Muscle layer of duodenum (tissue), 2 donors: ENCODE measurements around the gene STMP1.
"Not testable (repeated sequence)": the region's sequence is repeated elsewhere in the genome, so short reads cannot be mapped to it uniquely, and the experiment has no call there.

Experiments used
- H3K27ac ChIP-seq: one replicate; pipeline ENCODE4 v1.7.0; 2013; ENCODE audit warnings: mild to moderate bottlenecking, low read length
- H3K27me3 ChIP-seq: one replicate; pipeline ENCODE4 v1.7.0; 2013; ENCODE audit warnings: low read depth, mild to moderate bottlenecking, control low read depth, low read length
- H3K36me3 ChIP-seq, 2 donors: one replicate each; pipeline ENCODE4 v1.7.0; 2013; ENCODE audit warnings: low read length in 2 of 2, control low read depth in 1 of 2, mild to moderate bottlenecking in 1 of 2; ENCODE audit not compliant: insufficient read depth in 2 of 2, control insufficient read depth in 1 of 2
- H3K4me1 ChIP-seq, 2 donors: one replicate each; pipeline ENCODE4 v1.7.0; 2013; ENCODE audit warnings: low read length in 2 of 2, mild to moderate bottlenecking in 2 of 2, control low read depth in 1 of 2, moderate library complexity in 1 of 2; ENCODE audit not compliant: insufficient read depth in 2 of 2, control insufficient read depth in 1 of 2
- H3K4me3 ChIP-seq, 2 donors: one replicate each; pipeline ENCODE4 v1.7.0; 2013; ENCODE audit warnings: low read length in 2 of 2, low read depth in 1 of 2, mild to moderate bottlenecking in 1 of 2
- H3K9me3 ChIP-seq, 2 donors: one replicate each; pipeline ENCODE4 v1.7.0; 2013; ENCODE audit warnings: low read length in 2 of 2, control low read depth in 1 of 2, mild to moderate bottlenecking in 1 of 2; ENCODE audit not compliant: control insufficient read depth in 1 of 2
- donor health status: healthy.

The STMP1 gene

DNA sequence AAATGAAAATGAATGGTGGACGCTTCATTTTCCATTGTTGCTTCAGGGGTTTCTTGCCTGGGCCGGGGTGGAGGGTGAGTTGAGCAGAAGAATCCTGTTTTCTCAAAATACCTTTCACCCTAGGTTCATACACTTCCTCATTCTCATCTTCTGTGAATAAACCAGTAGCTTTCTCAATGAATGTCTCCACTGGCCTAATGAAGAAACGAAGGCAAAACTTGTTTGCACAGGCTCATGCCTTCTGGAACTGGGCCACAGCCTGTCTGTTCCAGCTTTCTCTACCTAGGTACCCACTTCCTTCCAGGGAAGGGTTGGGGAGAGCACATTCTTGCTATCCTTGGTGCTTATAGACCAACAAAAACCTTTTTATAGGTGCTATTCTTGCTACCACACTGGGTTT lies 21.3 kb downstream of the STMP1 start:
- H3K36me3 ChIP-seq, result peaks cover 3 to 10% of the 10 kb centered on the region in 2 donors
- H3K27me3 ChIP-seq, result no peaks in the 10 kb centered on the region
- H3K4me1 ChIP-seq, result no peaks in the 10 kb centered on the region
- H3K4me3 ChIP-seq, result no peak overlapping the region
- no peaks in the 10 kb centered on the region for H3K9me3 ChIP-seq
- H3K27ac ChIP-seq, result no peak overlapping the region

- Histone ChIP-seq H3K4me3 (no peak overlapping the region), H3K27ac (no peak overlapping the region), H3K9me3 (no peaks in the 10 kb centered on the region), H3K27me3 (no peaks in the 10 kb centered on the region), H3K36me3 (peaks cover 3 to 10% of the 10 kb centered on the region in 2 donors), H3K4me1 (no peaks in the 10 kb centered on the region)
Measured at GRCh38 chr7:135684136-135684535, 21.8 kb downstream of the STMP1 start.

DNA sequence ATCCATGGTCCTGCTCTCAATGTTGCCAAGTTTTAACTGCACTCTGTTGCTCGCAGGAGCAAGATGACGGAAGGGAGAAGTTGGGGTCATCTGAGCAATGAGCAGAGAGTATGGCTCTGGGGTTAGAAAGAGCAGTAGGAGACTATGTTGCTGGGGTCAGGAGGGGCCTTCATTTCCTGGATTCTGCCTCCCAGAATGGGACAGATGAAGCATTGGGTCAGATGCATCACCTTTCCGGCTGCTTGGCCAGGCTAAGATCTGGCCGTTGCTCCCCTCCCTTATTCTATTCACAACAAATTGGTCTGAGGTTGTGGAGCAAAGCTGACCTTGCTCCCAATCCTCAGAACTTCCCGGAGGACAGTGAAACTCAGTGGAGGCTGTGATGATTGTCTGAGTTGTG lies 22.4 kb downstream of the STMP1 start:
- Histone ChIP-seq H3K36me3 (peaks cover 3 to 13% of the 10 kb centered on the region in 2 donors), H3K27ac (no peak overlapping the region), H3K4me1 (no peaks in the 10 kb centered on the region), H3K9me3 (no peaks in the 10 kb centered on the region), H3K4me3 (no peak overlapping the region), H3K27me3 (no peaks in the 10 kb centered on the region)

GRCh38 chr7:135685306-135686084 lies 23.2 kb downstream of the STMP1 start:
- Histone ChIP-seq H3K27me3 (no peaks in the 10 kb centered on the region), H3K4me3 (no peak overlapping the region), H3K27ac (no peak overlapping the region), H3K36me3 (peaks cover 3 to 13% of the 10 kb centered on the region in 2 donors), H3K9me3 (no peaks in the 10 kb centered on the region), H3K4me1 (no peaks in the 10 kb centered on the region)

DNA sequence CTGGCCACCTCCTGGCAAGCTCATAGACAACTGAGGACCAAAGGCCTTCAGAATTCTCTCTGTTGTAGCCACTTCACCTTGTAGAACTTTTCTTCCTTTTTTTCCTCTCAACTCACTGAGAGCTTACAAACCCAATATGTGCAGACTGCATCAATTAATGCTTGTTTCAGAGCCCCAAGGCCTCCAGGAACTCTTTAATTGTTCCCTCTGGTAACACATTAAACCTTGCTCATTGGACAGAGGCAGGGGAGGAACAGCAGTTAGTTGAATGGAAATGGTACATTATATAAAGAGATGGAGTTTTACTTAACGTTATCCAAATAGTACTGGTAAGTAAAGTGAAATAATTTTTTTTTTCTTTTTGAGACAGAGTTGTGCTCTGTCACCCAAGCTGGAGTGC lies 25.2 kb downstream of the STMP1 start:
- Histone ChIP-seq H3K27ac (no peak overlapping the region), H3K27me3 (no peaks in the 10 kb centered on the region), H3K4me1 (no peaks in the 10 kb centered on the region), H3K4me3 (no peak overlapping the region), H3K36me3 (peaks cover 3 to 21% of the 10 kb centered on the region in 2 donors), H3K9me3 (no peaks in the 10 kb centered on the region)

DNA sequence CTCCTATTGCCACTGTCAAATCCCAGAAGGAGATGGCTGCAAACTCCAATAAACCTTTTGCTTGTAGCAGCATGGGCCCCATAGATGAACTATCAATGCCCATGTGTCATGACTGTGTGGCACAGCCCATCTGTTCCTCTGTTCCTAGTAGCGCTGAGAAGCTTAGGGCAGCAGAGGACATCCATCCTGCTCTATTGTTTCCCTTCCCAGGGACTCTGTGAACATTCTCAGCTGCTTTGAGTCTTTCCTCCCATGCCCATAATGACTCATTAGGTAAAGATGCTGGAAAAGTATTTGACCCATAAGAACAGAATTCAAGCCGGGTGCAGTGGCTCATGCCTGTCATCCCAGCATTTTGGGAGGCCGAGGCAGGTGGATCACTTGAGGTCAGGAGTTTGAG lies 28.3 kb downstream of the STMP1 start:
- Histone ChIP-seq H3K27me3 (no peaks in the 10 kb centered on the region), H3K4me3 (no peak overlapping the region), H3K9me3 (no peaks in the 10 kb centered on the region), H3K27ac (no peak overlapping the region), H3K36me3 (peaks cover under 1 to 21% of the 10 kb centered on the region in 2 donors), H3K4me1 (no peaks in the 10 kb centered on the region)

- Histone ChIP-seq H3K9me3 (no peaks in the 10 kb centered on the region), H3K36me3 (peaks cover 0 to 16% of the 10 kb centered on the region in 2 donors), H3K4me3 (no peak overlapping the region), H3K4me1 (no peaks in the 10 kb centered on the region), H3K27me3 (no peaks in the 10 kb centered on the region), H3K27ac (no peak overlapping the region)
Measured at GRCh38 chr7:135692055-135692454, 29.7 kb downstream of the STMP1 start.

- not testable (repeated sequence) for H3K9me3 ChIP-seq, H3K4me1 ChIP-seq, H3K4me3 ChIP-seq, H3K27me3 ChIP-seq, H3K27ac ChIP-seq
- peaks cover 0 to 16% of the 10 kb centered on the region in 2 donors for H3K36me3 ChIP-seq
Measured at GRCh38 chr7:135692606-135693005, 30.3 kb downstream of the STMP1 start.

DNA sequence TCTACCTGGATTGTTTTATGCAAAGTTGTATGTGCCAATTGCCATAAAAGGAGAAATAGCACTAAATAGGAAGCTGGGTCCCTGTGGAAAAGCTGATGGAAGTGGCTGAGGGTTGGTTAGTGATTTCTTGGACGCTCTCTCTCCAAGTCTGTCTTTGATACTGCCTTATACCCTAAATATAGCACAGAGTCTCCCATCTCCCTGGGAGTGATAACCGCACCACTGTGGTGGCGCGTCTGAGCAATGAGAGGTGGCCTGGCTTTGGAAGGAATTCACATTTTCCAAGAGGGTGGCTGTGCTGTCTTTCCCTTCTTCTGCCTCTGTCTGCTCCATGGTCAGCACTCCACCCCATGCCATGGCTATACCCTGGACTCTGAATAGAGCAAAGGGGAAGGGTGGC lies 31.2 kb downstream of the STMP1 start:
- Histone ChIP-seq H3K27ac (no peak overlapping the region), H3K4me3 (no peak overlapping the region), H3K27me3 (no peaks in the 10 kb centered on the region), H3K9me3 (no peaks in the 10 kb centered on the region), H3K36me3 (peaks cover 0 to 16% of the 10 kb centered on the region in 2 donors), H3K4me1 (no peaks in the 10 kb centered on the region)

DNA sequence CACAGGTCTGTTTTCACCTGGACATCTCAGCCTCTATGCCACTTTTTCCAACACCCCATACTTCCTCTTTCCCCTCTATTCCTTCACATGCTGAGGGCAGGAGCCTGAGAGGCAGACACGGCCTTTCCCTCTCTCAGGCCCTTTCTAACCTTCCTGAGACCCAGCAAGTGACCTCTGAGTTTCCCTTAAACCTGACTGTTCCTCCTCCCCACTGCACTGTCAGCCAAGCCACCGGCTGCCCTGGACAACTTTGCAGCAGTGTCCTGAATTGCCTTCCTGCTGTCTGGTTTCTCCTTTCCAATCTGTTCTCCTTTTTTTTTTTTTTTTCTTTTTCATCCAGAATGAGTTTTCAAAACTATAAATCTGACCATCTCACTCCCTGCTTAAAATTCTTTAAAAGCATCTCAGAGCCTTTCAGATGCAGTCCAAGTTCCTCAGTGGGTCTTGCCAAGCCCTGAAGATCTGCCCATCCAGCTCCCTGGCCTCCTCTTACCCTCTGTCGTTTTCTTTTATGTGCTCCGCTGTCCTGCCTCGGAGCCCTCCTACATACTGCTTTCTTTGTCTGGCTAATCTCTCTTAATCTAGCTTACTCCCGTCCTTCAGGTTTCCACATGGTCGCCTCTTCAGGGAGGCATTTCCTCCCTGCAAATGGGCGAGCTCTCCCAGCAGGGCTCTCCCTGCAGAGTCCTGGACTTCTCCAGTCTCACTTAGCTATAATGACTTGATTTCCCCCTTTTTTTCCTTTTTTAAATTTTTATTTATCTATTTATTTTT lies 35.1 kb downstream of the STMP1 start:
- no peaks in the 10 kb centered on the region for H3K4me1 ChIP-seq
- no peak overlapping the region for H3K4me3 ChIP-seq
- no peaks in the 10 kb centered on the region for H3K9me3 ChIP-seq
- no peaks in the 10 kb centered on the region for H3K27me3 ChIP-seq
- no peak overlapping the region for H3K27ac ChIP-seq
- H3K36me3 ChIP-seq, result peaks cover 0 to 10% of the 10 kb centered on the region in 2 donors

- H3K4me3 ChIP-seq, result no peak overlapping the region
- H3K27me3 ChIP-seq, result no peaks in the 10 kb centered on the region
- no peaks in the 10 kb centered on the region for H3K4me1 ChIP-seq
- peaks cover 0 to 6% of the 10 kb centered on the region in 2 donors for H3K36me3 ChIP-seq
- H3K9me3 ChIP-seq, result no peaks in the 10 kb centered on the region
- H3K27ac ChIP-seq, result no peak overlapping the region
Measured at GRCh38 chr7:135704074-135704473, 41.8 kb downstream of the STMP1 start.
